TTC549 (cell line): ENCODE results near the gene CASZ1.

ENCODE experiments used
- FAIRE-seq: peaks from 2 replicates; lab custom pipeline; 2012; peaks lifted over from hg19 to GRCh38; lab: Jason Lieb, UNC

Gene CASZ1

GRCh38 chr1:10704368-10704882 is 92.0 kb downstream of the CASZ1 start:
- FAIRE-seq, result no peak

DNA sequence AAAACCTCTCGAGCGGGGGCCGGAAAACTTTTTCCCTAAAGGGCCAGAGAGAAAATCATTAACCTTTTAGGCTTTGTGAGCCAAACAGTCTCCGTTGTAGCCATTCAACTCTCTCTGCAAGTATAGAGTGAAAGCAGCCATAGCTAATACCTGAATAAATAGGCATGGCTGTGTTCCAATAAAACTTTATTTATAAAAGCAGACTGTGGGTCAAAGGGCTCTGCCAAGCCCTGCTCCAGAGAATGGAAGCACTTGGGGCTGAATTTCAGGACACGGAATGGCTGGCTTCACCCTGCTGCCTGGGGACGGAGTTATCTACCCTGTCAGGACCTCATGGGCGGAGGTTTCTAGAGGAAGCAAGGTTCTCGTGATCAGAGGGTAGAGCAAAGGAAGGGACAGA is 92.7 kb downstream of the CASZ1 start:
- FAIRE-seq, result no peak

DNA sequence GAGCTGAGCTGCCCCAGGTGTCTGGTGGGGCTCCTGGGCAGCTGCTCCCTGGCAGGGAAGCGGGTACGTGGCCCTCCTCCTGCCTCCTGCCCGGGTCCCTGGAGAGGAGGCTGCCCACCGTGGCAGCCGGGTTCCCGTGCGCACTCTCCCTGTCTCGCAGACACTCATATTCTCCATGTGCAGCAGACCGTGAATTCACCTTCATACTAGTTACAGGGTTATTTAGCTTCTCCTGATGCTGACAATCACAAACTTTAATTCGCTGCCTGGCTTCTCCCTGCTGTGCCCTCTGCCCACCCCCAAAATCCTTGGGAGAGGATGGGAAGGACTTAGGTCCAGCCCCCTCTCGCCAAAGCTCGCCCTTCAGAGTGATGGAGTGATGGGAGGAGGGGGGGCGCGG is 95.3 kb downstream of the CASZ1 start:
- FAIRE-seq, result no peak

GRCh38 chr1:10699470-10699835 is 97.0 kb downstream of the CASZ1 start:
- FAIRE-seq, result no peak

DNA sequence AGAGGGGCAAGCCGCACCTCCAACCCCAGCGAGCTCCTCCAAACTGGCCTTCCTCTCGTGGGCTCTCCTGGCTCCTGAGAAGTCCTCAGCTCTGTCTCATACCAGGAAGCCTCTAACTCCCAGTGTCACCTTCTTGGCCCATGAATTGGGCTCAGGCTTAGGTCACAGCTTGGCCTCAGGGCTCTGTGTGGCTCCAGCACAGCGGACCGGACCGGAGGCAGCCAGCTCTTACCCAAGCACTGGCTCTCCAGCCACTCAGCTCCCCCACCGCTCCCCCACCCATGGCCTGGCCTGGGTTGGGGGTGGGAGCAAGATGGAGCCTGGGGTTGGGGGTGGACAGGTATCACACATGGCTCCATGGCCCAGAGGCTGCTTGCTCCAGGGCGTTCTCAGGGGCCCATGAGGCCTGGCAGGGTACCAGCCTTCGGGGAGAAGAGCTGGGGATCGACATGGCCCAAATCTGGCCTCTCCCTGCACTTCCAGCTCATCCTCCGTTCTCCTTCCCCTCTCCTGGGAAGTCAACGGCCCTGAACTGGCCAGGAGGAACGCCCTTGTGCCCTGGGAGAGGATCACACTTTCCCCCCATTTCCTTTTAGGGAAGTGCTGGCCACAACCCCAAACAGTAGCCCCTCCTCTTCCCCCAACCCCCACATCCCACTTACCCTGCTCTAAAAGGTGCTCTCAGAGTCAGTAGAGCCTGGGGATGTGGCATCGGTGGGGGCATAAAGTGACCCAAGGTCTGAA is 97.5 kb downstream of the CASZ1 start:
- no peak for FAIRE-seq

GRCh38 chr1:10697621-10698160 is 98.8 kb downstream of the CASZ1 start:
- no peak for FAIRE-seq

GRCh38 chr1:10696977-10697376 is 99.5 kb downstream of the CASZ1 start:
- FAIRE-seq, result no peak

- FAIRE-seq, result no peak
These were observed 101.5 kb downstream of the CASZ1 start for GRCh38 chr1:10694633-10695627.

DNA sequence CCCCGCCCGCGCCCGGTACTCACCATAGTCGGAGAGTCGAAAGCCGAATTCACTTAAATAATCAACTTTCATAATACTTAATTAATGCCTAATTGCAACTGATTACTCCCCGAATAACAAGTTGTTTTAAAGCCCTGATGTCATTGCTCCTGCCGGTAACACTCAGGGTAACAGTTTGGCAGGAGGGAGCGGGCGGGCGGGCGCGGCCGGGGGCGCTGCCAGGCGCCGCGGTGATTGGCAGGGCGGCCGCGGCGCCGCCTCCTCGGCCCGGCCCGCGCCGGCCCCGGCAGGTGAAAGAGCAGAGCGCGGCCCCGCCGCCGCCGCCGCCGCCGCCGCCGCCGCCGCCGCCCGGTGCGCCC is 102.2 kb downstream of the CASZ1 start:
- no peak for FAIRE-seq

GRCh38 chr1:10693497-10694273 is 102.8 kb downstream of the CASZ1 start:
- no peak for FAIRE-seq

- no peak for FAIRE-seq
These were observed 103.3 kb downstream of the CASZ1 start for GRCh38 chr1:10693152-10693496.

GRCh38 chr1:10692401-10693021 is 103.9 kb downstream of the CASZ1 start:
- no peak for FAIRE-seq

GRCh38 chr1:10691740-10692125 is 104.7 kb downstream of the CASZ1 start:
- no peak for FAIRE-seq

- FAIRE-seq, result no peak
These were observed 105.2 kb downstream of the CASZ1 start for GRCh38 chr1:10691075-10691739.

- FAIRE-seq, result no peak
These were observed 106.0 kb downstream of the CASZ1 start for GRCh38 chr1:10690484-10690883.

DNA sequence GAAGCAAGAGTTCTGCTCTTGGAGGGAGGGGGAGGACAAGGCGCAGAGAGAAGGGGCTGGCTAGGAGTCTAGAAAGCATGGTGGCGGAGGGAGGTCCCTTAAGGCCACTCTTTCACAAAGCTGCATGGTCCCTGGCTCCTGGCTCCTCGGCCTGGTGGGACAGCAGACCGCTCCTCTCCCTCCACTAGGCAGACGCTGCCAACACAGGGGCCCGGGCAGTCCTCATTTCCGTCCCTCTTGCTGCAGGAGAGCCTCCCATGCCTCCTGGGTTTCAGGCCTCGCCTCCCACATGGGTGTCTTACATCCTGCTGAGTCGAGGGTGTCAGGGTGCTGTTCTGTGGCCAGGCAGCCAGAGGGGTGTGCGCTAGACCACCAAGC is 108.0 kb downstream of the CASZ1 start:
- FAIRE-seq, result no peak

GRCh38 chr1:10687782-10688408 is 108.6 kb downstream of the CASZ1 start:
- FAIRE-seq, result no peak

DNA sequence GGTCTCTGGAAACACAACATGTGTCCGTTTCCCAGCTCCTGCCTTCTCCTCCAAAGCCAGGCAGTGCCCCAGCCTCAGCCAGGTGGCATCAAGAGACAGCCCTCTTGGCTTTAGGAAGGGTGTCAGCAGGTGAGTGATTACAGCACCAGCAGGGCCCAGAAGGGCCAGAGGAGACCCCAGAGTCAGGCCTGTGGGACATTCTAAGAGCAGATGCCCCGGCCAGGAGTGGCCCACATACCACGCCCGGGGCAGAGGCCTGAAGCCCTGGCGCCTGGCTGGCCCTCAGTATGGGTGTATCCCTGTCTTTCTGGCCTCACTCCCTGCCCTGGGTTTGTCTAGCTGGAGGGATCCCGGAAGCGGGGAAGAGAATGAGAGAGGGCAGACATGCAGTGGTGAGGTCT is 109.2 kb downstream of the CASZ1 start:
- FAIRE-seq, result no peak

DNA sequence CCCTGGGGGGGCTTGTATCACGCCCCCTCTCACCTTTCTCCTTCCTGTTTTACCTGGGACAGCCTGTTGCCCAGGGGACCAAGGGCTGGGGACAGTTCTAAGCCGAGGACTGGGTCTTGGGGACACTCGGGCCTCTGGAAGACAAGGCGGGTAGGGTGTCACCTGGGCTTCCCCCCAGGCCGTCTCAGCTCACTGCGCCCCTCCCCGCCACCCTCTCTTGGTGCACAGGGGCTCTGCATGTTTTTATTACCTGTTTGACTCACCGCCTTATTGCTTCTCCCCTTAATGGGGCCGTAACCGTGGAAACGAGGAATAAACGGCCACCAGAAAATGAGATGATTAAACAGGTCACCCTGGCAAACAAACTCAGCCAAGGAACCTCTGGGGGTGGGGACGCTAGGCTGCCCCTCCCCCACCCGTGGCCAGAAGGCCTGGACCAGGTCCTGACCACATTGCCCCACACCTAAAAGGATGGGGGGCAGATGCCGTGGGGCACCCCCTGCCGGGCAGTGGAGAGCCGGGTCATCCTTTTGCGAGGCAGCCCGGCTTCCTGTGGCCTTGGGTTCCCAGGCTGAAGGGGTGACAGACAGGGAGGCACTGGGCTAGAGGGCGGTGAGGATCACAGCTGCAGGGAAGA is 109.9 kb downstream of the CASZ1 start:
- no peak for FAIRE-seq

DNA sequence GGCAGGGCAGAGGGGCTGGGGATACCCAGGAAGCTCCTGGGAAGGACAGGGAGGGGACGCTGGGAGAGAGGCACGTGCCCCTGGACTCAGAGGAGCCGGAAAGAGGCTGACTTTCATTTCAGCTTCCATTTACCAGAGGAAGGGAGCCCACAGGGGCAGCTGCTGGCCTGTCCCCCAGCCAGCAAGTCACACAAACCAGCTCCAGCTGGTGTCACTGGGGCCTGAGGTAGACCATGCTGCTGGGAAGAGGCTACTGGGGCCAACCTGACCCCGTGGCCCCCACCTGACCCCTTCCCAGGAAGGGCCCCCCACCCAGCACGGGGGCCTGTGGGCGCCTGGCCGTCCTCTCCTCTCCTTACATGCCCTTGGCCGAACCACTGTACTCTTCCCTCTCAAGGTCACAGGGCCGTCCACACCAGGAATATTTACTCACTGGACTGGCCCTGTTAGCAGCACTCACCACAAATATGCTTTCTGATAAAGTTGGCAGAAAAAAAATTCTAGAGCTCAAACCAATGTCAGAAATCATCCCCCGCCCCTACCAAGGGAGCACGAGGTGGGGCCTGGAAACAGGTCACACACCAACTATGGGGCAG is 110.5 kb downstream of the CASZ1 start:
- no peak for FAIRE-seq
